Stomach (tissue), 4 donors: ENCODE data around the gene GRIK1.

ENCODE experiments used
- EP300 ChIP-seq: sonication (generic); formaldehyde crosslinking; IDR thresholded peaks from one replicate; pipeline ENCODE4 v1.6.1; 2017; ENCODE audit warnings: antibody characterized with exemption
- POLR2A ChIP-seq, 4 donors: fragments of 450-650 bp; IDR thresholded peaks; one replicate each; pipeline ENCODE4 v1.6.1; 2016; ENCODE audit warnings: antibody characterized with exemption in 4 of 4, control low read depth in 2 of 4, mild to moderate bottlenecking in 1 of 4, moderate library complexity in 1 of 4
- POLR2AphosphoS5 ChIP-seq, 3 donors: sonication (generic); formaldehyde crosslinking; IDR thresholded peaks; one replicate each; pipeline ENCODE4 v1.6.1; 2016; ENCODE audit warnings: antibody characterized with exemption in 3 of 3
- TF ChIP-seq, protein P1 (sequence below), 7 experiments: fragments of 450-650 bp in 4 of 7; fragments of 200-600 bp in 3 of 7; sonication (generic) in 3 of 7; IDR thresholded peaks; one replicate each; pipeline ENCODE4 v1.5.1; 2016 to 2019; ENCODE audit warnings: antibody characterized with exemption in 7 of 7, control low read depth in 2 of 7, mild to moderate bottlenecking in 1 of 7

DNA sequence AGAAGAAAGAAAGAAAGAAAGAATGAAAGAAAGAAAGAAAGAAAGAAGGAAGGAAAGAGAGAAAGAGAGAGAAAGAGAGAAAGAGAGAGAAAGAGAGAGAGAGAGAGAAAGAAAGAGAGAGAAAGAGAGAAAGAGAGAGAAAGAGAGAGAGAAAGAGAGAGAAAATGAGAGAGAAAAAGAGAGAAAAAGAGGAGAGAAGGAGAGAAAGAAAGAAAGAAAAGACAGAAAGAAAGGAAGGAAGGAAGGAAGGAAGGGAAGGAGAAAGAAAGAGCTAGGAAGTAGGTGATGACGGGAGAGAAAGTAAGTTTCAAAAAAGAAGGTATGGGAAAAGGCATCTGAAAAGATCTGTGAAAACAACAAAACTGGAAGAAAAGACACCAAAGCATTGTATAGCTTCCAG lies 72.0 kb downstream of the GRIK1 start:
- TF ChIP-seq, protein P1, sequence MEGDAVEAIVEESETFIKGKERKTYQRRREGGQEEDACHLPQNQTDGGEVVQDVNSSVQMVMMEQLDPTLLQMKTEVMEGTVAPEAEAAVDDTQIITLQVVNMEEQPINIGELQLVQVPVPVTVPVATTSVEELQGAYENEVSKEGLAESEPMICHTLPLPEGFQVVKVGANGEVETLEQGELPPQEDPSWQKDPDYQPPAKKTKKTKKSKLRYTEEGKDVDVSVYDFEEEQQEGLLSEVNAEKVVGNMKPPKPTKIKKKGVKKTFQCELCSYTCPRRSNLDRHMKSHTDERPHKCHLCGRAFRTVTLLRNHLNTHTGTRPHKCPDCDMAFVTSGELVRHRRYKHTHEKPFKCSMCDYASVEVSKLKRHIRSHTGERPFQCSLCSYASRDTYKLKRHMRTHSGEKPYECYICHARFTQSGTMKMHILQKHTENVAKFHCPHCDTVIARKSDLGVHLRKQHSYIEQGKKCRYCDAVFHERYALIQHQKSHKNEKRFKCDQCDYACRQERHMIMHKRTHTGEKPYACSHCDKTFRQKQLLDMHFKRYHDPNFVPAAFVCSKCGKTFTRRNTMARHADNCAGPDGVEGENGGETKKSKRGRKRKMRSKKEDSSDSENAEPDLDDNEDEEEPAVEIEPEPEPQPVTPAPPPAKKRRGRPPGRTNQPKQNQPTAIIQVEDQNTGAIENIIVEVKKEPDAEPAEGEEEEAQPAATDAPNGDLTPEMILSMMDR (IDR thresholded peaks at IDR 0.05): no peak
- TF ChIP-seq POLR2A (IDR thresholded peaks at IDR 0.05) (no peak), EP300 (no peak), POLR2AphosphoS5 (IDR thresholded peaks at IDR 0.05) (no peak)
